GM23248 (cell line): Measurements from ENCODE around the gene STPG1. TPM values are rescaled to one million over a fixed set of nuclear protein-coding genes. Genes with fewer than 3 reads are reported as not detected.
A peak's percentile ranks its signal among the peaks of the same experiment; 100 is the strongest.

Source experiments
- DNase-seq: peaks from one replicate; pipeline ENCODE4 v3.0.0-alpha.2; 2015
- H2AFZ ChIP-seq: fragments of 200-600 bp; sonication (generic); 2 replicates; pipeline ENCODE4 v1.6.1; 2016; ENCODE audit warnings: antibody characterized with exemption
- H3F3A ChIP-seq: fragments of 200-600 bp; sonication (generic); 2 replicates; pipeline ENCODE4 v1.6.1; 2016; ENCODE audit warnings: mild to moderate bottlenecking, antibody characterized with exemption, mixed run types; ENCODE audit not compliant: insufficient read depth
- H3K27ac ChIP-seq: fragments of 200-600 bp; sonication (generic); 2 replicates; pipeline ENCODE4 v1.5.1; 2016; ENCODE audit warnings: mild to moderate bottlenecking
- H3K27me3 ChIP-seq: fragments of 200-600 bp; sonication (generic); replicated peaks from 2 replicates; pipeline ENCODE4 v1.6.1; 2016; ENCODE audit warnings: mild to moderate bottlenecking; ENCODE audit not compliant: insufficient read depth
- H3K36me3 ChIP-seq: fragments of 200-600 bp; sonication (generic); 2 replicates; pipeline ENCODE4 v1.6.1; 2016; ENCODE audit warnings: low read depth, mild to moderate bottlenecking
- H3K4me1 ChIP-seq: fragments of 200-600 bp; sonication (generic); 2 replicates; pipeline ENCODE4 v1.6.1; 2016; ENCODE audit warnings: mild to moderate bottlenecking; ENCODE audit not compliant: insufficient read depth
- H3K4me2 ChIP-seq: fragments of 200-600 bp; sonication (generic); one replicate; pipeline ENCODE4 v1.6.1; 2016; ENCODE audit warnings: mild to moderate bottlenecking; ENCODE audit not compliant: unreplicated experiment
- H3K4me3 ChIP-seq: fragments of 200-600 bp; sonication (generic); 2 replicates; pipeline ENCODE4 v1.5.1; 2016; ENCODE audit warnings: mild to moderate bottlenecking
- H3K79me2 ChIP-seq: fragments of 200-600 bp; sonication (generic); 2 replicates; pipeline ENCODE4 v1.6.1; 2016; ENCODE audit warnings: mild to moderate bottlenecking; ENCODE audit not compliant: insufficient read depth
- H3K9ac ChIP-seq: fragments of 200-600 bp; sonication (generic); 2 replicates; pipeline ENCODE4 v1.6.1; 2016; ENCODE audit warnings: mild to moderate bottlenecking
- H3K9me2 ChIP-seq: fragments of 200-600 bp; sonication (generic); 2 replicates; pipeline ENCODE4 v1.6.1; 2016; ENCODE audit warnings: mixed run types, mild to moderate bottlenecking, moderate library complexity; ENCODE audit not compliant: insufficient read depth
- H3K9me3 ChIP-seq: fragments of 200-600 bp; sonication (generic); one replicate; pipeline ENCODE4 v1.6.1; 2017; ENCODE audit warnings: low read depth
- H4K20me1 ChIP-seq: fragments of 200-600 bp; sonication (generic); 2 replicates; pipeline ENCODE4 v1.6.0; 2016; ENCODE audit not compliant: insufficient read depth
- EZH2 ChIP-seq: fragments of 200-600 bp; sonication (generic); IDR thresholded peaks from 2 replicates; pipeline ENCODE4 v1.6.1; 2018; ENCODE audit warnings: antibody characterized with exemption, mild to moderate bottlenecking; ENCODE audit not compliant: insufficient read depth, poor library complexity, severe bottlenecking
- EZH2phosphoT487 ChIP-seq: fragments of 200-600 bp; sonication (generic); IDR thresholded peaks from 2 replicates; pipeline ENCODE4 v1.6.1; 2018; ENCODE audit warnings: antibody characterized with exemption, moderate library complexity, mild to moderate bottlenecking, low read depth; ENCODE audit not compliant: insufficient read depth
- WGBS, 2 experiments: methylation state at CpG; one replicate each; pipeline ENCODE4 v1.1.6; 2015 to 2017; ENCODE audit warnings: low lambda C conversion rate in 2 of 2, low coverage in 1 of 2; ENCODE audit errors: missing lambda C conversion rate in 2 of 2; 5-methylcytosine and 5-hydroxymethylcytosine counted together
- in situ Hi-C: fragments of 300-500 bp; cut with MboI; formaldehyde crosslinking; loops from 2 replicates; pipeline ENCODE4 v1.15.0; 2020
- polyA plus RNA-seq: library from polyadenylated mRNA; unstranded; fragments of >200 nt; fragmentation: Nextera tagmentation; extraction: Ambion mirVana; gene quantifications from 2 replicates; pipeline ENCODE4 v1.2.1, GENCODE V29; 2016
- total RNA-seq: library from RNA; depleted of rRNA; stranded (reverse); fragments of >200 nt; shearing (Covaris generic); gene quantifications from 2 replicates; pipeline ENCODE4 v1.2.3, GENCODE V29; 2014

The STPG1 gene
- total and polyA plus RNA-seq, 2 experiments from 2014 or later = 7.9 to 9.2 TPM

- in situ Hi-C loops = no loop called here
- Histone ChIP-seq H3K4me3 (no peak overlapping the region), H2AFZ (no peak overlapping the region), H3K79me2 (no peaks in the 10 kb centered on the region), H3K9ac (no peak overlapping the region), H3K4me1 (peaks cover 19% of the 10 kb centered on the region), H3K36me3 (no peaks in the 10 kb centered on the region), H3K9me2 (no peaks in the 10 kb centered on the region), H3F3A (peaks cover 13% of the 10 kb centered on the region; the same call in 1 of the 2 replicates), H3K27me3 (peaks cover 26% of the 10 kb centered on the region), H3K9me3 (no peaks in the 10 kb centered on the region), H3K4me2 (no peak overlapping the region), H3K27ac (no peak overlapping the region), H4K20me1 (no peaks in the 10 kb centered on the region)
- no peak for DNase-seq
- 97% methylated on average over 2 of the region's 2 CpGs for WGBS, 2 experiments
- TF ChIP-seq EZH2 = no peak
- TF ChIP-seq EZH2phosphoT487 = no peak
Measured at GRCh38 chr1:24323281-24323680, 90.3 kb downstream of the STPG1 start.

- H3K4me3 ChIP-seq = peak overlapping the region; percentile 62
- H3K9me2 ChIP-seq = no peaks in the 10 kb centered on the region
- H3K27ac ChIP-seq = no peak overlapping the region
- H3F3A ChIP-seq = peaks cover 13% of the 10 kb centered on the region; the same call in 1 of the 2 replicates
- TF ChIP-seq EZH2phosphoT487 (no peak), EZH2 (no peak)
- no peaks in the 10 kb centered on the region for H4K20me1 ChIP-seq
- DNase-seq = no peak
- peak overlapping the region; percentile 48 for H3K9ac ChIP-seq
- no peaks in the 10 kb centered on the region for H3K9me3 ChIP-seq
- no peaks in the 10 kb centered on the region for H3K79me2 ChIP-seq
- in situ Hi-C loops = no loop called here
- H3K27me3 ChIP-seq = peaks cover 26% of the 10 kb centered on the region
- no peaks in the 10 kb centered on the region for H3K36me3 ChIP-seq
- peak overlapping the region; percentile 74 for H3K4me2 ChIP-seq
- peaks cover 17% of the 10 kb centered on the region for H3K4me1 ChIP-seq
- WGBS, 2 experiments = 18 to 19% methylated on average over 31 to 33 of the region's 33 CpGs
- peak overlapping the region; percentile 64 for H2AFZ ChIP-seq
Measured at GRCh38 chr1:24322470-24323177, 91.0 kb downstream of the STPG1 start.

GRCh38 chr1:24321697-24322469 is 91.7 kb downstream of the STPG1 start:
- 16 to 26% methylated on average over 66 to 67 of the region's 72 CpGs for WGBS, 2 experiments
- Histone ChIP-seq H3K9me3 (no peaks in the 10 kb centered on the region), H3F3A (peaks cover 13% of the 10 kb centered on the region; the same call in 1 of the 2 replicates), H3K79me2 (no peaks in the 10 kb centered on the region), H3K4me2 (peak overlapping the region; percentile 74), H3K27ac (no peak overlapping the region), H3K9ac (peak overlapping the region; percentile 48), H3K4me1 (peaks cover 15% of the 10 kb centered on the region), H3K9me2 (no peaks in the 10 kb centered on the region), H4K20me1 (no peaks in the 10 kb centered on the region), H3K27me3 (peaks cover 26% of the 10 kb centered on the region), H3K4me3 (peak overlapping the region; percentile 62), H2AFZ (peak overlapping the region; percentile 64), H3K36me3 (no peaks in the 10 kb centered on the region)
- in situ Hi-C loops = no loop called here
- TF ChIP-seq EZH2 (no peak), EZH2phosphoT487 (no peak)
- peak; percentile 82 for DNase-seq

- no peaks in the 10 kb centered on the region for H3K79me2 ChIP-seq
- 96 to 98% methylated on average over 8 of the region's 8 CpGs for WGBS, 2 experiments
- H3K9ac ChIP-seq = no peak overlapping the region
- no peak overlapping the region for H2AFZ ChIP-seq
- H3F3A ChIP-seq = peaks cover 13% of the 10 kb centered on the region; the same call in 1 of the 2 replicates
- H3K9me3 ChIP-seq = no peaks in the 10 kb centered on the region
- no peaks in the 10 kb centered on the region for H3K36me3 ChIP-seq
- no peak for TF ChIP-seq EZH2
- no peak for TF ChIP-seq EZH2phosphoT487
- H3K9me2 ChIP-seq = no peaks in the 10 kb centered on the region
- in situ Hi-C loops = no loop called here
- no peak overlapping the region for H3K4me3 ChIP-seq
- no peaks in the 10 kb centered on the region for H4K20me1 ChIP-seq
- no peak for DNase-seq
- H3K27ac ChIP-seq = no peak overlapping the region
- H3K4me2 ChIP-seq = no peak overlapping the region
- peaks cover 15% of the 10 kb centered on the region for H3K4me1 ChIP-seq
- peaks cover 26% of the 10 kb centered on the region for H3K27me3 ChIP-seq
Measured at GRCh38 chr1:24321126-24321525, 92.5 kb downstream of the STPG1 start.
